ENCODE measurements around the gene OPRPN. TPM values are rescaled to one million over a fixed set of nuclear protein-coding genes. Genes with fewer than 3 reads are reported as not detected.

The OPRPN gene
- total and polyA plus RNA-seq, 9 of the 15 experiments (the other 6 are each of a cell fraction or from before 2014, with no cell fraction given) = not detected

DNA sequence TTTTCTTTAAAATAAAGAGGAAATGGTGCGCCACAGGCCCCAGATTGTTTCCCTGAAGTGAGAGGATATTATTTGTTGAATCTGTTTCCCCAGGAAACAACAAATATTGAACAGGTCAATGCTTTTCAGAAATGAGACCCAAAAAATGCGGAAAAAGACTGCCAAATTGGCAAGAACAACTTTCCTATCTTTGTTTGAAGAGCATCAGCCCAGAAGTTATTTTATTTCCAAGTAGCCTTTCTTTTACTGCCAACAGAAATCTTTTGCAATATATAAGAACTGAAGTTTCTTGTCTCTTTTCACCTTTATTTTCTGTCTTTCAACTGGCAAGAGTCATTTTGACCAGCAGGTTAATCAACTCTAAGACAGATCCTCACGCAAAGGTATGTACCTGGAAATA, 37.3 kb upstream of the OPRPN start, which contains the start of gene SMR3A:
Gene SMR3A, plus strand, starts transcription at position 301 of the 400 bp plus-strand sequence. CDS start 1,356 bp downstream, outside the sequence.
- H3K27ac ChIP-seq (ENCODE audit: extremely low read depth, low read depth, low read length) = no peak within 1 kb of the TSS
- DNase-seq (ENCODE audit: extremely low read depth in 1 of 4, low spot score in 3 of 4) = no peak
- WGBS (ENCODE audit: insufficient coverage, low coverage, missing lambda C conversion rate) = 0% methylated on average over 3 of the region's 3 CpGs
- no peak within 1 kb of the TSS for H2AFZ ChIP-seq (ENCODE audit: low read depth, low read length)
- H3K79me2 ChIP-seq (ENCODE audit: control insufficient read depth, insufficient read depth, low read length) = no peaks in the 10 kb centered on the region
- POLR2A ChIA-PET = no interaction called here
- BruUV-seq (replicated peaks) = no TSS peak
- H3K4me3 ChIP-seq = no peak within 1 kb of the TSS
- no peaks in the 10 kb centered on the region for H3K4me1 ChIP-seq (replicated peaks in 1 of 2; ENCODE audit: control insufficient read depth in 2 of 2, insufficient read depth in 2 of 2, low read length in 2 of 2)
- no peaks in the 10 kb centered on the region for H4K20me1 ChIP-seq (replicated peaks; ENCODE audit: control insufficient read depth, insufficient read depth, low read length)
- no peaks in the 10 kb centered on the region for H3K9me3 ChIP-seq (replicated peaks; ENCODE audit: control insufficient read depth, insufficient read depth, low read depth, low read length)
- ATAC-seq = no peak
- H3K9ac ChIP-seq (ENCODE audit: insufficient read depth in 1 of 2, low read depth in 2 of 2, low read length in 2 of 2) = no peak within 1 kb of the TSS
- FAIRE-seq = no peak
- no peaks in the 10 kb centered on the region for H3K9me1 ChIP-seq (ENCODE audit: control insufficient read depth, insufficient read depth, low read length)
- no peaks in the 10 kb centered on the region for H3K27me3 ChIP-seq (ENCODE audit: control insufficient read depth in 2 of 2, insufficient read depth in 2 of 2, low read length in 2 of 2)
- H3K36me3 ChIP-seq (ENCODE audit: control insufficient read depth, insufficient read depth, low read length) = no peaks in the 10 kb centered on the region
- CTCF ChIA-PET (ENCODE audit: low intra/inter-chr PET ratio) = no interaction called here
- TF ChIP-seq GABPB1 (CRISPR knock-in tag; IDR thresholded peaks at IDR 0.05) (no peak), ZNF124 (CRISPR knock-in tag; IDR thresholded peaks at IDR 0.05) (no peak), ZNF507 (tag; conservative IDR thresholded peaks at IDR 0.05) (no peak), KLF1 (tag; IDR thresholded peaks at IDR 0.05) (no peak), OTX1 (CRISPR knock-in tag; IDR thresholded peaks at IDR 0.05) (no peak), POLR2A (conservative IDR thresholded peaks at IDR 0.05) (no peak), ZZZ3 (IDR thresholded peaks at IDR 0.05) (no peak), MCM7 (IDR thresholded peaks at IDR 0.05) (no peak)
- no peak within 1 kb of the TSS for H3K4me2 ChIP-seq (ENCODE audit: insufficient read depth, low read length)
- intact Hi-C loops (cut with micrococcal nuclease) = no loop called here
- in situ Hi-C loops (cut with MboI) = no loop called here

DNA sequence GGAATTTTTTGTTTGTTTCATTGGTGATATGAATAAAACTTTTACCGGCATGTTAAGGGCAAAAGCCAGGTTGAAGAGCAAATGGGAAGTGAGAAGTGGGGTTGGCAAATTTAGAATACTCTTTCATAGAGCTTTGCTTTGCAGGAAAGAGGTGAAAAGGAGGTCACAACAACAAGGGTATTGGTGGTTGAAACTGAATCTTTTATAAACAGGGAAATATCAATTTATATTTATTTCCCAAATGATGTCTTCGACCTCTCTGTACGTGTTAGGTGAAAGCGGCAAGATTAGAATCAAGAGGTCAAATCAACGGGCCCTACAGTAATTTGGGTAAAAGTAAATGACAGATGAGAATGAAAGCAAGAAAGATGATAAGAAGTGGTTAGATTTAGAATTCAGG, 33.7 kb upstream of the OPRPN start:
- no peak overlapping the region for H3K27ac ChIP-seq (ENCODE audit: extremely low read depth, low read depth, low read length)
- H3K9ac ChIP-seq (ENCODE audit: insufficient read depth in 1 of 2, low read depth in 2 of 2, low read length in 2 of 2) = no peak overlapping the region
- in situ Hi-C loops (cut with MboI) (no loop called here), intact Hi-C loops (cut with micrococcal nuclease) (no loop called here)
- no TSS peak for BruUV-seq (replicated peaks)
- no peak overlapping the region for H3K4me2 ChIP-seq (ENCODE audit: insufficient read depth, low read length)
- DNase-seq (ENCODE audit: extremely low read depth in 1 of 4, low spot score in 3 of 4) (no peak), ATAC-seq (no peak), FAIRE-seq (no peak)
- WGBS (ENCODE audit: insufficient coverage, low coverage, missing lambda C conversion rate) = 1% methylated on average over 5 of the region's 5 CpGs
- ChIA-PET POLR2A (no interaction called here), CTCF (ENCODE audit: low intra/inter-chr PET ratio) (no interaction called here)
- H3K4me1 ChIP-seq (replicated peaks in 1 of 2; ENCODE audit: control insufficient read depth in 2 of 2, insufficient read depth in 2 of 2, low read length in 2 of 2) = no peaks in the 10 kb centered on the region
- H3K36me3 ChIP-seq (ENCODE audit: control insufficient read depth, insufficient read depth, low read length) = no peaks in the 10 kb centered on the region
- H2AFZ ChIP-seq (ENCODE audit: low read depth, low read length) = no peak overlapping the region
- H4K20me1 ChIP-seq (replicated peaks; ENCODE audit: control insufficient read depth, insufficient read depth, low read length) = no peaks in the 10 kb centered on the region
- no peaks in the 10 kb centered on the region for H3K27me3 ChIP-seq (ENCODE audit: control insufficient read depth in 2 of 2, insufficient read depth in 2 of 2, low read length in 2 of 2)
- no peak overlapping the region for H3K4me3 ChIP-seq
- peaks cover 2% of the 10 kb centered on the region; the same call in 1 of the 2 replicates for H3K9me3 ChIP-seq (replicated peaks; ENCODE audit: control insufficient read depth, insufficient read depth, low read depth, low read length)
- H3K9me1 ChIP-seq (ENCODE audit: control insufficient read depth, insufficient read depth, low read length) = no peaks in the 10 kb centered on the region
- no peaks in the 10 kb centered on the region for H3K79me2 ChIP-seq (ENCODE audit: control insufficient read depth, insufficient read depth, low read length)
- no peak for TF ChIP-seq MCM3 (IDR thresholded peaks at IDR 0.05)
- no peak for TF ChIP-seq FOXA1 (IDR thresholded peaks at IDR 0.05; ENCODE audit: borderline replicate concordance)
- TF ChIP-seq RAD51 (IDR thresholded peaks at IDR 0.05; ENCODE audit: borderline replicate concordance, low read depth) = no peak
- TF ChIP-seq, protein P1, sequence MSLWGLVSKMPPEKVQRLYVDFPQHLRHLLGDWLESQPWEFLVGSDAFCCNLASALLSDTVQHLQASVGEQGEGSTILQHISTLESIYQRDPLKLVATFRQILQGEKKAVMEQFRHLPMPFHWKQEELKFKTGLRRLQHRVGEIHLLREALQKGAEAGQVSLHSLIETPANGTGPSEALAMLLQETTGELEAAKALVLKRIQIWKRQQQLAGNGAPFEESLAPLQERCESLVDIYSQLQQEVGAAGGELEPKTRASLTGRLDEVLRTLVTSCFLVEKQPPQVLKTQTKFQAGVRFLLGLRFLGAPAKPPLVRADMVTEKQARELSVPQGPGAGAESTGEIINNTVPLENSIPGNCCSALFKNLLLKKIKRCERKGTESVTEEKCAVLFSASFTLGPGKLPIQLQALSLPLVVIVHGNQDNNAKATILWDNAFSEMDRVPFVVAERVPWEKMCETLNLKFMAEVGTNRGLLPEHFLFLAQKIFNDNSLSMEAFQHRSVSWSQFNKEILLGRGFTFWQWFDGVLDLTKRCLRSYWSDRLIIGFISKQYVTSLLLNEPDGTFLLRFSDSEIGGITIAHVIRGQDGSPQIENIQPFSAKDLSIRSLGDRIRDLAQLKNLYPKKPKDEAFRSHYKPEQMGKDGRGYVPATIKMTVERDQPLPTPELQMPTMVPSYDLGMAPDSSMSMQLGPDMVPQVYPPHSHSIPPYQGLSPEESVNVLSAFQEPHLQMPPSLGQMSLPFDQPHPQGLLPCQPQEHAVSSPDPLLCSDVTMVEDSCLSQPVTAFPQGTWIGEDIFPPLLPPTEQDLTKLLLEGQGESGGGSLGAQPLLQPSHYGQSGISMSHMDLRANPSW (CRISPR knock-in tag; IDR thresholded peaks at IDR 0.05) = no peak
- TF ChIP-seq, protein P2, sequence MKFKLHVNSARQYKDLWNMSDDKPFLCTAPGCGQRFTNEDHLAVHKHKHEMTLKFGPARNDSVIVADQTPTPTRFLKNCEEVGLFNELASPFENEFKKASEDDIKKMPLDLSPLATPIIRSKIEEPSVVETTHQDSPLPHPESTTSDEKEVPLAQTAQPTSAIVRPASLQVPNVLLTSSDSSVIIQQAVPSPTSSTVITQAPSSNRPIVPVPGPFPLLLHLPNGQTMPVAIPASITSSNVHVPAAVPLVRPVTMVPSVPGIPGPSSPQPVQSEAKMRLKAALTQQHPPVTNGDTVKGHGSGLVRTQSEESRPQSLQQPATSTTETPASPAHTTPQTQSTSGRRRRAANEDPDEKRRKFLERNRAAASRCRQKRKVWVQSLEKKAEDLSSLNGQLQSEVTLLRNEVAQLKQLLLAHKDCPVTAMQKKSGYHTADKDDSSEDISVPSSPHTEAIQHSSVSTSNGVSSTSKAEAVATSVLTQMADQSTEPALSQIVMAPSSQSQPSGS (CRISPR knock-in tag; IDR thresholded peaks at IDR 0.05) = no peak
- TF ChIP-seq STAT5B (CRISPR knock-in tag; IDR thresholded peaks at IDR 0.05) = no peak
- TF ChIP-seq GABPB2 (CRISPR knock-in tag; conservative IDR thresholded peaks at IDR 0.05) = no peak
- TF ChIP-seq SMARCA5 (IDR thresholded peaks at IDR 0.05) = no peak
